Osteocyte (in vitro differentiated cells): ENCODE data around the gene HIPK2. TPM values are rescaled to one million over a fixed set of nuclear protein-coding genes. Genes with fewer than 3 reads are reported as not detected.

Source experiments
- total RNA-seq: library from RNA; stranded (reverse); gene quantifications from 2 replicates; pipeline ENCODE4 v1.2.1, GENCODE V29; 2021

HIPK2 gene
- total RNA-seq, 1 donor from 2014 or later = 90.8 TPM

Other genes with a start within 250 kb of the HIPK2 start
- 2.9 and 3.5 TPM in 2 replicates for gene TBXAS1, start 51.3 kb upstream of the HIPK2 start, total RNA-seq